Activated T-cell treated with anti-CD3 and anti-CD28 coated beads, Interleukin-2, amount 50 U/mL, for 48 hours (primary cell): ENCODE measurements around the gene LCLAT1.
"Not testable (repeated sequence)": the region's sequence is repeated elsewhere in the genome, so short reads cannot be mapped to it uniquely, and the experiment has no call there.

ENCODE experiments used
- DNase-seq, 2 experiments: peaks; one replicate each; pipeline ENCODE4 v3.0.0-alpha.2; 2020

LCLAT1 gene

DNA sequence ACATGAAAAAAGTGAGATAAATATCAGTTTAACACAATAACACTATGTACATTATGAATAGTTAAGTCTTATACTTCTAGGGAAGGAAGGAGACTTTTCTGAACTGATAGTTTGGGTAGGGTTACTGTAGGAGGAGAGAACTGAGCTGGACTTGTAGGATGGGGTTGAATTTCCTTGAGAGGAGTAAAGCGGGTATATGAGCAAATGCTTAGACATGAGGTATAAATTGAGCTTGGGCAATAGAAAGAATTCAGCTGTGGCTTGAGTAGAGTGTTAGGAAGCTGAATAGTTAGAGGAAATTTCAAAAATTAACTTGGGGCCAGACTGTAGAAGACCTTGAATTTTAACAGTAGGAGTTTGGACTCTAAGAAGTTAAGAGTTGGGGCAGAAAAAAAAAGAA, 45.1 kb downstream of the LCLAT1 start:
- DNase-seq = no peak

DNA sequence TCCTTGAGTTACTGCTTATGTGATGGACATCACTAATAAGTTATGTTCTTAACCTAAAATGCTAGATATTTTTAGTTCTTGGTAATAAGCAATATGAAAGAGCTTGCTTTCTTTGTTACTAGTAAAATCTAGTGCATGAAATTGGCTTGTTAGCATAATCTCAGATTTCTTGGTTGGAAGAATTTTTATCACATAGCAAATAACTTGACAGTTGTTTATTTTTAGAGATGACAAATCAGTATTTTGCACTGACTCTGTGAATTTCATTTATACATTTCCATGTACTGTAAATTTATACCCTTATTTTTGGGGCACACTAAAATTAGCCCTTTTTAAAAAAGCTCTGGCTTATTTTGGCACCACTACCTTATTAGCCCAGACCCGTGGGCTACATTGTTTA, 45.6 kb downstream of the LCLAT1 start:
- no peak for DNase-seq

DNA sequence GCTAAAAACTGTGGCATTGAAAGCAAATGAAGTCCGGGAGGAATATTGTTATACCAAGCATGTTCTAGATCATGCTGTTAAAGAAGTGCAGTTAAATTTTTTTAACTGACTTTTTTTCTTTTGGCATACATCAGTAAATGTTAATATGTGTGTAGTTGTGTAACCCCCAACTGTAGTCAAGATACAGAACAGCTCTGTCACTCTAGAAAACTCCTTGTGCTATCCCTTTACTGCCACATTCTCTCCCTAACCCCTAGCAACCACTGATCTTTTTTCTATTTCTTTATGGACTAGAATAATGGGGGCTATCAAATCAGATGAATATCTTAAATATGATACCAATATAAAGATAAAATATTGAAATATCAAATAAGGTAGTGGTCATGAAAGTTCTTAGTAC, 46.4 kb downstream of the LCLAT1 start:
- DNase-seq = no peak

DNA sequence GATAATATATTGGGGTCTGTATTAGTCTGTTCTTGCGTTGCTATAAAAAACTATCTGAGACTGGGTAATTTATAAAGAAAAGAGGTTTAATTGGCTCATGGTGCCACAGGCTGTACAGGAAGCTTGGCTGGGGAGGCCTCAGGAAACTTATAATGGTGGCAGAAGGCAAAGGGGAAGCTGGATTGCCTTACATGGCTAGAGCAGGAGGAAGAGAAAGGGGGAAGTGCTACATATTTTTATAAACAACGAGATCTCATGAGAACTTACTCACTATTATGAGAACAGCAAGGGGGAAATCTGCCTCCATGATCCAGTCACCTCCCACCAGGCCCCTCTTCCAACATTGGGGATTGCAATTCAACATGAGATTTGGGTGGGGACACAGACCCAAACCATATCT, 48.9 kb downstream of the LCLAT1 start:
- not testable (repeated sequence) for DNase-seq

DNA sequence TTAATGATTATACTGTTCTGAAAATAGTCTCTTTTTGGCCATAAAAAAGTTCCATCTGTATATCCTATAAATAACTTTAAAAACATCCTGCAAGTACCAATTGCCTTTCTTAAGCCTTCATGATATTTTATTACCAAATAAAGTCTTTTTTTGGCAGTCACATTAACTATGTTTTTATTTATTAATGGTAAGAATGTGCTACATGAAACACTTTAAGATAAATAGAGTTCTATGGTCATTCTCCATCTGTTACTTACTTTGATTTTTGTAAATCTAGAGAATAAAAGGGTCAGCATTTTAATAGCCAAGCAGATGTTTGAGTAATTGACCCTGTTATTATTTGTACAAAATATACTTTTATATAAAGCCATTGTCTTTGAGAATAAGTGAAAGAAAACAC, 52.6 kb downstream of the LCLAT1 start:
- DNase-seq = no peak

DNA sequence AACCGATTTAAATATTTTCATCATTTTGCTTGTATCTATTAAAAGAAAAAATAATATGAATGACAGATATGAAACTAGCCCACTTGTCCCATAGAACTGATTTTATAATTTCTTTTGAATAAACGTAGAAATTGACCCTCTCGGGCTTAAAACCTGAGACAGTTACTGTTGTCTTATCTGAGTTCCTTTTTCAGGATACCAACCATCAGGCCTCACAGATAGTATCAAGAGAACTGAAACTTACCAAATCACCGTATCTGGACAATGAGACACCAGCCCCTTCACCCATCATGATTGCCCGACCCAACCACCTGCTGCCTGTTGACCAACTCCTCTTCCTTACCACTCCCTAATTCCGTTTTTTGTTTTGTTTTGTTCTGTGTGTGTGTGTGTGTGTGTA, 53.7 kb downstream of the LCLAT1 start:
- no peak for DNase-seq

DNA sequence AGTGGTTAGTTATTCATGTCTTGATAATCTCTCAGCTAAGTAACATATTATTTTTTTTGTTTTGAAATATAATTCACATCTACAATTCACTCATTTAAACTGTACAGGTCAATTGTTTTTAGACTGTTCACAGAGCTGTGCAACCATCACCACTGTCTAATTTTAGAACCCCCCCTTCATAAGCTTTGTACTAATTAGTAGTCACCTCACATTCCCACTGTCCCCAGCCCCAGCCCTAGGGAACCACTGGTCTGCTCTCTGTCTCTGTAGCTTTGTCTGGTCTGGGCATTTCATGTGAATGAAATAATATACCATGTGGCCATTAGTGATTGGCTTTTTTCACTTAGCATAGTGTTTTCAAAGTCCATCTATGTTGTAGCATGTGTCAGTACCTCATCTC, 55.3 kb downstream of the LCLAT1 start:
- DNase-seq = no peak

DNA sequence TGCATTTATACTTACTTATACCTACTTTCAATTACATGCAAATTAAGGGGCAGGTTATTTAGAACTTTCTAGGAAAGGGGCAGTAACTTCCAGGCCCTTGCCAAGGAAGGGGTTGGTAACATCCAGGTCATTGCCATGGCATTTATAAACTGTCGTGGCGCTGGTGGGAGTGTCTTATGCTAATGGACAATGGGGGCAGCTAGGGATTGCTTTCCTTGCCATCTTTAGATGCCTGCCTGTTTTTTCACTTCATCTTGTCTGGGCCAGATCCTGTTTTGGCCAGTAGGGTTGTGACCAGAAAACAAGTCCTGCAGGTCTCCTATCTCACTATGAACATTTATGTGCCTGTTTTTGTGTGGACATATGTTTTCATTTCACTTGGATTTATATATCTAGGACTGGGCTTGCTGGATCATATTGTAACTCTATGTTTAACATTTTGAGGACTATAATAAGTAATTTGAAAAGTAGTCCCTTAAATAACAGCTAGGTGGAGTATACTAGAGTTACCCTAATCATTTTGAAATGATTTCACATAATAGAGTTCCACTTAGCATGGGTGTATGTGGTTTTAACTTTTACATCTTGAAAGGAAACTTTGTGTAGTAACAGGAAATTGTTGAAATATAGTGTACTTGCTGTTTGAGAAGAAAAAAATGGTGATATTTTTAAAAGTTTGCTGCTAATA, 56.1 kb downstream of the LCLAT1 start:
- no peak for DNase-seq

DNA sequence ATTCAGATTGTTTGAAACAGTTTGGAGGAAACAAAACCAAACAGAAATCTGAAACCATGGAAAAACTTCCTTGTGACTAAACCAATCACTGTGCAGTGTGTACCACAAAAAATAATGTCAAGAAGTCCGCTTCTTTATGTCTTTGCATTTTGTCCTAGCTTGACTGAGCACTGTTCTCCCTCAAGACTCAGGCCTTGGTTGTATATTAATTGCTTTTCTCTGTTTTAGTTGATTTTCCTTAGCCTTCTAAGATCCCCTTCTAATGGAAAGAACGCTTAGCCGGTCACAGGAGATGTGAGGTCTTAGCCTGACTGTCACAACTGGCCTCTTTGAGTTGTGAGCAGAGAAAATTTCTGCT, 56.6 kb downstream of the LCLAT1 start:
- DNase-seq = no peak

DNA sequence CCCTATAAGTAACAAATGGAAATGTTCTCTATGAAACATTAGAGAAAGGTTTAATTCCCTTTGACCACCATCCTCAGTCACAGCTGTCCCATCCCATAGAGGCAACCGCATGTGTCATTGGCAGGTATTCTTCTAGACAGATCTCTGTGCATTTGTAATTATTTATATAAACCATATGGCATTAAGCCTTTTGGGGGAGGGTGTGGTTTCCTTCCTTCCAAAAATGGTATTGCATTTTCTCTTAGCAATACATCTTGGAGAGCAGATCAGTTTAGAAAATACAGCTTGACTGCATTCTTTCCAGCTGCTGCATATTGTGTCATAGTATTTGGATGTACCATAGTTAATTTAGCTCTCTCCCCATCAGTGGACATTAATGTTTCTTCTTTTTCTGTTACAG, 57.7 kb downstream of the LCLAT1 start:
- no peak for DNase-seq

DNA sequence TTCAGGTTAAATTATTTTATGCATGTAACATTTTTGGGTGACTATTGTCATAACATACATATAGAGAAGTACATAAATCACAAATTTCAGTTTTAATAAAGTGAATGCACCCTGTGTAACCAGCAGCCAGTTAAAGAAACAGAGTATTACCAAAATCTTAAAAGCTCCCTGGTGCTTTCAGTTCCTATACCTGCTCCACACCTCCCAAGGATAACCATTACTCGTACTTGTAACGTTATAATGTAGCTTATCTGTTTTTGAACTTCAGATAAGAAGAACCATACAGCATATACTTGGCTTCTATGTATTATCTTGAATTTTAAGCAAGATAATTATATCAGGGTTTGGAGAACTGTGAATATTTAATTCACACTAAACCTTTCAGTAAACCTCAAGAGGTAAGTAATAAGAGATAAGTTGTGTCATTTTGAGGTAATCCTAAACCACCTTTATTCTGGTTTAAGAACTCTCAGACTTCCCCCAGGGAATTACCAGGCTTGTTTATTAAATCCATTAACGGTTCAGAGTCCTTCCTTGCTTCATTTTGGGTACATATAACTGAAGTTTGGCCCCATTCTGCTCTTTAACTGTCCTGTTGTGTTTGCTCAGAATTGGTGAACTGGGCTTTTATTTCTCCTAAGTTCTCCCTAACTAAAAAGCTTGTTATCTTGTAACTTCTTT, 58.6 kb downstream of the LCLAT1 start:
- no peak for DNase-seq

DNA sequence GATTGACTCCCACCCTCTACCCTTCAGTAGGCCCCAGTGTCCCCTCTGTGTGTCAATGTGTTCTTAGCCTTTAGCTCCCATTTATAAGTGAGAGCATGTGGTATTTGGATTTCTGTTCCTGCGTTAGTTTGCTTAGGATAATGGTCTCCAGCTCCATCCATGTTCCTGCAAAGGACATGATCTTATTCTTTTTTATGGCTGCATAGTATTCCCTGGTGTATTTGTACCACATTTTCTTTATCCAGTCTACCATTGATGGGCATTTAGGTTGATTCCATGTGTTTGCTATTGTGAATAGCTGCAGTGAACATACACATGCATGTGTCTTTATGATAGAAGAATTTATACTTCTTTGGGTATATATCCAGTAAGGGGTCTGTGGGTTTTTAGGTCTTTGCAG, 60.4 kb downstream of the LCLAT1 start:
- not testable (repeated sequence) for DNase-seq

DNA sequence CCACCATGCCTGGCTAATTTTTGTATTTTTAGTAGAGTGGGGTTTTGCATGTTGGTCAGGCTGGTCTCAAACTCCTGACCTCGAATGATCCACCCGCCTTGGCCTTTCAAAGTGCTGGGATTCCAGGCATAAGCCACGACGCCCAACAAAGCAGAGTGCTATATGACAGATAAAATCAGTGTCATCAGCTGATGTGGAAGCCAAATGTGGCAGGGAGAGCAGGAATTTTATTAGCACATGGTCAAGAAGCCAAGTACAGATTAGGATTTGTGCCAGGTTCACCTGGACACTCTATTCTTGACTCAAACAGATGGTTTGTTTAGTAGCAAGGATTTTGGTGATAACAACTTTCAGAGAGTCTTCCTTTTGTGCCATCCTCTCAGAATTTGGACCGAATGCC, 62.7 kb downstream of the LCLAT1 start:
- no peak for DNase-seq

DNA sequence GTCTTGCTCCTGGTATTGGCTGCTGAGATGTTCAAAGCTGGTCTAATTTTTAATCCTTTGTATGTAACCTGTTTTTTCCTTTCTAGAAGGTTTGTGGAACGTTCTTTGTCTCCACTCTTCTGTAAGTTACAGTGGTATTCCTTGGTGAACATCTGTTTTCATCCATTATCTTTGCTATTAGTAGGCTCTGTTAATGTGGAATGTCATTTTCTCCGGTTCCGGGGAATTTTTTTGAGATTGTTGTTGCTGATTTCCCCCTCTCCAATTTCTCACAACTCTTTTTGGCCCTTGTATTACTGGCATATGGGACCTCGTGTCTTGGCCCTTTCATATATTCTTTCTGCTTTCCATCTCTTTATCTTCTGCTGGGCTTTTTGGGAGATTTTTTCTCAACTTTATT, 63.4 kb downstream of the LCLAT1 start:
- no peak for DNase-seq

DNA sequence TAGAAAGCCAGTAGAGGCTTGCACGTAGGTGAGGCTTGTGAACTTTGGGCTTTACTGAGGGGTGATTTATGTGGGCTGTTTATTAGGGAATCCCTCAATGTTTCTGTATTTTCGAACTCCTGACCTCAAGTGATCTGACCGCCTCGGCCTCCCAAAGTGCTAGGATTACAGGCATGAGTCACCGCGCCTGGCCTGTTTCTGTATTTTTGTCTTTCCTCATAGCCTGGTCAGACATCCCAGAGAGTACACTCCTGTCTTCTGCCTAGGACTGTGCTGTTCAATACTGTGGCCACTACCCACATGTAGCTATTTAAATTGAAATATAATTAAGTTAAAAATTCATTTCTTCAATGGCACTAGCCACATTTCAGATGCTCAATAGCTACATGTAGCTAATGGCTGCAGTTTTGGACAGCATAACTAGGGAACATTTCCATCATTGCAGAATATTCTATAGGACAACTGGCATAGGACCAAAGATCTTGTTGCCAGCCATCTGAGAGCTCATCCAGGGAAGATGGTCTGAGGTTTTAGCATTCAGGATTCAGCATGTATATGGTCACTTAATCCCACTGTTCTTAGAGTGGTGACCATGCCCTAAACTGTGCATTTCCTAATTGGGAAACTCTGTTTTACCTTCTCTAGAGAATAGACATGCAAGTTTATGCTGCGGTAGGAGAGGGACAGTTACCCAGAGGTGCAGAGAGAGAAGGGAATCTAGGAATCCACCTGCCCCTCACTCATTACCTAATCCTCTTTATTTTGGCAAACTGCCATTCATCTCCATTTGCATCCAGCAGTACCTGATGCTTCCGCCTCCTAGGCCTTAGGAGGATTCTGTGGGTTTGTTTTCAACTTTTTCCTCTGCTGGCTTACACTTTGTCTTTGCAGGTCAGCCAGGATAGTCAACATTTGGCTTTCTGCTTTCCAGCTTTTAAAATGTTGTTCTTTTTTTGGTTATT, 64.4 kb downstream of the LCLAT1 start:
- DNase-seq = no peak

DNA sequence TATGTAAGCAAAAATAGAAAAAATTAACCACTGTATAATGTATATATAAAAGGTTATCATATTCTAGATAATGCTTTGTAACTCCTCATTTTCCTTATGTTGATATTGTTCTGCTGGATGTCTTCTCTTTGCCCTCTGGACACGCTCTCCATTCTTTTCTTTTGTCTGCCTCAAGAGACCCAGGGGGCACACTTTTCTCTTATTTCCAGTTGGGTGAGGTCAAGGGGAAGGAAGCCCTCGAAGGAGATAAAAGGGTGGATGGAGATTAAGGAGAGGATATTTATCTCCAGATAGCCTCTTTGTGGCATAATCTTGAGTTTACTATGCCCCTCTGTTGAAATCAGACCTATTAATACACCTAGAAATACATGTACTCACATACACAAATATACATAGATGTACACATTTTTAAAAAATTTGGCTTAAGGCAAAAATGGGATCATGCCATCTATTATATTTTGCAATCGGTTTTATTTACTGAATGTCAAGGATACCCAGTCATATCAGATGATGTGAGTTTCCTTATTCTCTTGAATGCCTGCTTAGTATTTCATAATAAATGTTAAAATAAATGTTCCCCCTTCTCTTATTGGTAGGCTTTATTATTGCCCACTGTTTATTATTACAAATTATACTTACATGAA, 65.3 kb downstream of the LCLAT1 start:
- DNase-seq = no peak

DNA sequence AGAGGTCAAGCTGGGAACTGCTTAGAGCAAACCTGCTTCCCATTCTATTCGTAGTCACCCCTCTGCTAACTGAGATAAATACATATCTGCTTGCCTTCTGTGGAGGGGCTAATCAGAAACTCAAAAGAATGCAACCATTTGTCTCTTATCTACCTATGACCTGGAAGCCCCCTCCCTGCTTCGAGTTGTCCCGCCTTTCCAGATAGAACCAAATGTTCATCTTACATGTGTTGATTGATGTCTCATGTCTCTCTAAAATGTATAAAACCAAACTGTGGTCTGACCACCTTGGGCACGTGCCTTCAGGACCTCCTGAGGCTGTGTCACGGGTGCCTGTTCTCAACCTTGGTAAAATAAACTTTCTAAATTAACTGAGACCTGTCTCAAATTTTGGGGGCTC, 66.6 kb downstream of the LCLAT1 start:
- DNase-seq = not testable (repeated sequence)

DNA sequence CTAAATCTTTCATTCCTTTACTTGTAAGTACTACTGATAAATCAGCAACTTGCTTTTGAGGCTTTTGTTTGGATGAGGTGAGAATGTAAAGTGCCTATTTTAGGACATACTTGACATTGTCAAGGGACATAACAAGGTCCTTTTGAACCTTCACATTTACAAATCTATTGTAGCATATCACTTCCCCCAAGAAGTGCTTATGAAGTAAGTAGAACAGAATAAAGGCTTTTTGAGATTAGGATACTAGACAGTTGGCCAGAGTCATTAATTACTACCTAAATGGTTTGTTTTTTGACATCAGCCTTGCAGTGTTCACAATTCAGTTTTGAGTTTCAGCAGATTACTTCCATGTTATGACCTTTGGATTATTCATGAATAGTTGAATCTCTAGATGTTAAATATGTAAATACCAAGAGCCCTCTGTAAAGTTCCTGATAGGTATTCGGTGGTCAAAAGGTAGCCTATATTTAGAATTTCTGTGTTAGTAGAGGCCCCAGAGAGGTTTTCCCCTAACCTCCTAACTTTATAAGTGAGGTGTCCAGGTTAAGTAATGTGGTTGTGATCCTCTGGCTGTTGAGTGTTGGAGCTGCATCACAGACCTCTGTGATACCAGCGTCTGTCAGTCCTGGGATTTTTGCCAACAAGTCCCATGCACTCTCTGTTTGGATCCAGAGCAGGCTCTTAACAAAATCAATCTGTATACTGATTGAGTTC, 67.2 kb downstream of the LCLAT1 start:
- DNase-seq = no peak

DNA sequence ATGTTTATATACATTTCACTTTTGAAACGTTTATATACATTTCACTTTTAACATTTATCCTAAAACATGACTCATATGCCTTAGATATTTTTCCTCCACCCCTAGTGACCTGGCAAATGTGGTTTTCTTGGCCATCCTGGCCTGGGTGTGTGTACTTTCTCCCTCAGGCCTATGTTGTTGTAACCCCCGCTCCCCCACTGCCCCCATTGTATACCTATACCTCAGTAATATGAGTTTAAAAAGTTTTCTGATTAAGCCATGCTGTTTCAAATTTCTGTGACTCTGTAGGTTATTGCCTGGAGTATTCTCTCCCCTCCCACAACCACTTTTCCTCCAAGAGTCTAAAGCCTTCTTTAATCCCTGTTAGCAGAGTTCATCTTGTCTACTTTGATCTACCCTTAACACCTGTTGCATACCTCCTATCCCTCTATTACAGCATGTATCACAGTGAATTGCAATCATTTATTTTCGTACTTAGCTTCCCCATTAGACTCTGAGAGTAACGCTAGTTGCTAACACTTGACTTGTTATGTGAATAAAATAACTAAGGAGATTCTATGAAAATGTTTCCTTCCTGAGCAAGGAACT, 67.9 kb downstream of the LCLAT1 start:
- DNase-seq = no peak

DNA sequence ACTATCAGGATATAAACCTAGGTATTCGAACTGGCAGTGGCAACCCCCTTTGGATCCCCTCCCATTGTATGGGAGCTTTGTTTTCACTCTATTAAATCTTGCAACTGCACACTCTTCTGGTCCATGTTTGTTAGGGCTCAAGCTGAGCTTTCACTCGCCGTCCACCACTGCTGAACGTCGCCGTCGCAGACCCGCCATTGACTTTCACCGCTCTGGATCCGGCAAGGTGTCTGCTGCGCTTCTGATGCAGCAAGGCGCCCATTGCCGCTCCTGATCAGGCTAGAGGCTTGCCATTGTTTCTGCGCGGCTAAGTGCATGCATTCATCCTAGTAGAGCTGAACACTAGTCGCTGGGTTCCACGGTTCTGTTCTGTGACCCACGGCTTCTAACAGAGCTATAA, 69.1 kb downstream of the LCLAT1 start:
- DNase-seq = no peak

DNA sequence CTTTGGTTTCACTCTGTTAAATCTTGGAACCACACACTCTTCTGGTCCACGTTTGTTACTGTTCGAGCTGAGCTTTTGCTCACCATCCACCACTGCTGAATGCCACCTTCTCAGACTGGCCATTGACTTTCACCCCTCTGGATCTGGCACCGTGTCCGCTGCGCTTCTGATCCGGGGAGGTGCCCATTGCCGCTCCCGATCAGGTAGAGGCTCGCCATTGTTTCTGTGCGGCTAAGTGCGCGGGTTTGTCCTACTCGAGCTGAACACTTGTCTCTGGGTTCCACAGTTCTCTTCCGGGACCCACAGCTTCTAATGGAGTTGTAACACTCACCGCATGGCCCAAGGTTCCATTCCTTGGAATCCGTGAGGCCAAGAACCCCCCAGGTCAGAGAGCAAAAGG, 72.8 kb downstream of the LCLAT1 start:
- DNase-seq = no peak

DNA sequence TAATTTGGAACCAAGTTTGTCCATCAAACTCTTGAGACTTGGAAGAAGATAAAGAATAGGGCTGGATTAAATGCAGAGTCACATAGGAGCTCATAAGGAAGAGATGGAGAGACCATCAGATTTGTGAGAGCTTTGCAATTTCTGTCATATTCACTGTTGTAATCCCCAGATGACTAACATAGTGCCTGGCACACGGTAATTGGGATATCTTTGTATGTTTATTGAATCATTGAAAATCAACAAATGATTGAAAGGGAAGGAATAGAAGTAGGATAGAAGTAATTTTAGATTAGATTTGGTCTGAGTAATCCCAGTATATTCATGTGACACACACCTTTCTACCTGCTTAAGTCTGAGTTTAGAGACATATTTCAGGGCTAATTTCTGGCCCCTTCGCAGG, 75.4 kb downstream of the LCLAT1 start:
- DNase-seq = no peak
